ENCODE measurements around the gene PLOD3. TPM values are rescaled to one million over a fixed set of nuclear protein-coding genes. Genes with fewer than 3 reads are reported as not detected.
"Not testable (repeated sequence)": the region's sequence is repeated elsewhere in the genome, so short reads cannot be mapped to it uniquely, and the experiment has no call there.

The PLOD3 gene
- total and polyA plus RNA-seq, 12 donors: 27.1 to 61.2 (median 36.9) TPM

GRCh38 chr7:101205901-101206664, 11.3 kb downstream of the PLOD3 start:
- peaks cover 4 to 27% (median 9%) of the 10 kb centered on the region in 9 donors for H3K4me1 ChIP-seq
- ATAC-seq (no peak), DNase-seq (no peak)
- H3K4me3 ChIP-seq: no peak overlapping the region
- no peaks in the 10 kb centered on the region for H3K9me3 ChIP-seq
- peaks cover 0 to 54% (median 13%) of the 10 kb centered on the region in 9 donors for H3K36me3 ChIP-seq
- peaks cover 17 to 35% (median 26%) of the 10 kb centered on the region in 7 donors for H3K27me3 ChIP-seq
- 85 to 89% methylated on average over 32 of the region's 32 CpGs for WGBS, 2 donors
- no peak for TF ChIP-seq CTCF (IDR thresholded peaks at IDR 0.05)
- H3K27ac ChIP-seq: no peak overlapping the region
- intact Hi-C loops (cut with DNase I): no loop called here

- H3K9me3 ChIP-seq; ATAC-seq; H3K4me3 ChIP-seq; intact Hi-C loops (cut with DNase I); H3K27ac ChIP-seq; DNase-seq: not testable (repeated sequence)
- Histone ChIP-seq H3K4me1 (peaks cover 4 to 27% (median 9%) of the 10 kb centered on the region in 9 donors), H3K36me3 (peaks cover 0 to 34% (median 10%) of the 10 kb centered on the region in 9 donors), H3K27me3 (peaks cover 25 to 55% (median 46%) of the 10 kb centered on the region in 7 donors)
- WGBS, 2 donors: 58% methylated on average over 22 of the region's 22 CpGs
Measured at GRCh38 chr7:101203740-101204738, 13.3 kb downstream of the PLOD3 start.

- TF ChIP-seq CTCF (IDR thresholded peaks at IDR 0.05): no peak
- Histone ChIP-seq H3K27ac (no peak overlapping the region), H3K4me3 (no peak overlapping the region), H3K27me3 (peaks cover 25 to 62% (median 59%) of the 10 kb centered on the region in 7 donors), H3K36me3 (peaks cover 0 to 19% (median 0%) of the 10 kb centered on the region in 9 donors), H3K4me1 (peaks cover 4 to 27% (median 9%) of the 10 kb centered on the region in 9 donors), H3K9me3 (no peaks in the 10 kb centered on the region)
- ATAC-seq: no peak
- DNase-seq: no peak
- intact Hi-C loops (cut with DNase I): no loop called here
- WGBS, 2 donors: 84 to 85% methylated on average over 5 of the region's 5 CpGs
Measured at GRCh38 chr7:101202603-101202918, 14.8 kb downstream of the PLOD3 start.

GRCh38 chr7:101201695-101202602, 15.4 kb downstream of the PLOD3 start:
- peak in 4 of 8 donors; percentile 11 to 45 (median 42) for ATAC-seq
- 7% methylated on average over 74 to 75 of the region's 75 CpGs for WGBS, 2 donors
- H3K36me3 ChIP-seq: peaks cover 0 to 13% (median 0%) of the 10 kb centered on the region in 9 donors
- intact Hi-C loops (cut with DNase I): no loop called here
- H3K9me3 ChIP-seq: no peaks in the 10 kb centered on the region
- H3K4me1 ChIP-seq: peaks cover 4 to 27% (median 9%) of the 10 kb centered on the region in 9 donors
- DNase-seq: no peak
- H3K27me3 ChIP-seq: peaks cover 25 to 67% (median 63%) of the 10 kb centered on the region in 7 donors
- H3K4me3 ChIP-seq: peak overlapping the region in 5 of 10 donors; percentile 6 to 30 (median 20)
- TF ChIP-seq CTCF (IDR thresholded peaks at IDR 0.05): no peak
- no peak overlapping the region for H3K27ac ChIP-seq

All from heart right ventricle (tissue), 16 donors.